Measurements from ENCODE around the gene BMPR1B. TPM values are rescaled to one million over a fixed set of nuclear protein-coding genes. Genes with fewer than 3 reads are reported as not detected.

BMPR1B gene
- total RNA-seq, 3 donors from 2014 or later (not counting 1 experiment from before 2014, with no cell fraction given) = 0.25 TPM; not detected in 2

- no peak for DNase-seq
- TF ChIP-seq CTCF (IDR thresholded peaks at IDR 0.05) = no peak
- no peak overlapping the region for H3K27ac ChIP-seq (ENCODE audit: low read length)
- H3K27me3 ChIP-seq (ENCODE audit: control insufficient read depth, insufficient read depth, low read length) = no peaks in the 10 kb centered on the region
- no peaks in the 10 kb centered on the region for H3K36me3 ChIP-seq (ENCODE audit: control insufficient read depth, insufficient read depth, low read length)
- H3K9me3 ChIP-seq (ENCODE audit: control insufficient read depth, insufficient read depth, low read length) = no peaks in the 10 kb centered on the region
- no peak for ATAC-seq
- H3K27me3 Mint-ChIP-seq (ENCODE audit: low read depth in 2 of 2) = peaks cover 0 to 12% of the 10 kb centered on the region in 2 donors
- no peaks in the 10 kb centered on the region for H3K4me1 Mint-ChIP-seq
- intact Hi-C loops (cut with micrococcal nuclease) = no loop called here
- H3K4me1 ChIP-seq (ENCODE audit: control insufficient read depth, insufficient read depth, low read length) = no peaks in the 10 kb centered on the region
- H3K36me3 Mint-ChIP-seq = peaks cover 9% of the 10 kb centered on the region
- H3K9me3 Mint-ChIP-seq = no peaks in the 10 kb centered on the region
- no peak overlapping the region for H3K4me3 Mint-ChIP-seq
- H3K27ac Mint-ChIP-seq = no peak overlapping the region
- no peak overlapping the region for H3K4me3 ChIP-seq (ENCODE audit: low read length)
- 86% methylated on average over 3 of the region's 3 CpGs for WGBS (ENCODE audit: insufficient coverage)
These were observed 98.3 kb downstream of the BMPR1B start for GRCh38 chr4:94856030-94856429.

GRCh38 chr4:94870146-94870545, 112.4 kb downstream of the BMPR1B start:
- no peaks in the 10 kb centered on the region for H3K4me1 Mint-ChIP-seq
- no peaks in the 10 kb centered on the region for H3K27me3 Mint-ChIP-seq (ENCODE audit: low read depth in 2 of 2)

GRCh38 chr4:94871644-94872305, 114.0 kb downstream of the BMPR1B start:
- 100% methylated on average over 2 of the region's 4 CpGs for WGBS (ENCODE audit: insufficient coverage)
- H3K27ac Mint-ChIP-seq = no peak overlapping the region

More at GRCh38 chr4:94870146-94870545, 112.4 kb downstream of the BMPR1B start:
- Mint-ChIP-seq H3K4me3 (no peak overlapping the region), H3K36me3 (no peaks in the 10 kb centered on the region), H3K9me3 (peaks cover 0 to 3% of the 10 kb centered on the region in 2 donors), H3K27ac (no peak overlapping the region)
- ATAC-seq (no peak), DNase-seq (no peak)
- WGBS (ENCODE audit: insufficient coverage) = 66% methylated on average over 2 of the region's 2 CpGs
- Histone ChIP-seq H3K27me3 (ENCODE audit: control insufficient read depth, insufficient read depth, low read length) (no peaks in the 10 kb centered on the region), H3K4me3 (ENCODE audit: low read length) (no peak overlapping the region), H3K9me3 (ENCODE audit: control insufficient read depth, insufficient read depth, low read length) (no peaks in the 10 kb centered on the region), H3K4me1 (ENCODE audit: control insufficient read depth, insufficient read depth, low read length) (no peaks in the 10 kb centered on the region), H3K36me3 (ENCODE audit: control insufficient read depth, insufficient read depth, low read length) (no peaks in the 10 kb centered on the region), H3K27ac (ENCODE audit: low read length) (no peak overlapping the region)
- intact Hi-C loops (cut with micrococcal nuclease) = no loop called here
- TF ChIP-seq CTCF (IDR thresholded peaks at IDR 0.05) = no peak

More at GRCh38 chr4:94871644-94872305, 114.0 kb downstream of the BMPR1B start:
- H3K36me3 ChIP-seq (ENCODE audit: control insufficient read depth, insufficient read depth, low read length) = no peaks in the 10 kb centered on the region
- H3K9me3 ChIP-seq (ENCODE audit: control insufficient read depth, insufficient read depth, low read length) = no peaks in the 10 kb centered on the region
- intact Hi-C loops (cut with micrococcal nuclease) = no loop called here
- no peak overlapping the region for H3K4me3 ChIP-seq (ENCODE audit: low read length)
- Mint-ChIP-seq H3K27me3 (ENCODE audit: low read depth in 2 of 2) (no peaks in the 10 kb centered on the region), H3K9me3 (peaks cover 0 to 2% of the 10 kb centered on the region in 2 donors), H3K4me1 (no peaks in the 10 kb centered on the region), H3K36me3 (no peaks in the 10 kb centered on the region), H3K4me3 (no peak overlapping the region)
- TF ChIP-seq CTCF (IDR thresholded peaks at IDR 0.05) = no peak
- H3K4me1 ChIP-seq (ENCODE audit: control insufficient read depth, insufficient read depth, low read length) = no peaks in the 10 kb centered on the region
- H3K27ac ChIP-seq (ENCODE audit: low read length) = no peak overlapping the region
- ATAC-seq (no peak), DNase-seq (no peak)
- no peaks in the 10 kb centered on the region for H3K27me3 ChIP-seq (ENCODE audit: control insufficient read depth, insufficient read depth, low read length)

Measured in natural killer cell (primary cell).